HG02870 (cell line): Measurements from ENCODE around the gene TLCD3B.

Experiments used
- ATAC-seq: cut with Tn5 transposase; IDR thresholded peaks from one replicate; pipeline ENCODE4 v1.9.1; 2021; ENCODE audit warnings: mild to moderate bottlenecking, moderate library complexity; ENCODE audit not compliant: unreplicated experiment

Gene TLCD3B

GRCh38 chr16:29991571-29991904 lies 39.5 kb downstream of the TLCD3B start:
- ATAC-seq, result no peak

GRCh38 chr16:29990883-29991570 lies 40.0 kb downstream of the TLCD3B start:
- ATAC-seq, result no peak

GRCh38 chr16:29990034-29990433 lies 41.0 kb downstream of the TLCD3B start:
- ATAC-seq, result no peak

- no peak for ATAC-seq
These were observed 41.8 kb downstream of the TLCD3B start for GRCh38 chr16:29989111-29989858.

- no peak for ATAC-seq
These were observed 42.6 kb downstream of the TLCD3B start for GRCh38 chr16:29988346-29989075.

GRCh38 chr16:29987371-29988085 lies 43.5 kb downstream of the TLCD3B start:
- no peak for ATAC-seq

GRCh38 chr16:29986931-29987330 lies 44.1 kb downstream of the TLCD3B start:
- no peak for ATAC-seq

GRCh38 chr16:29986231-29986630 lies 44.8 kb downstream of the TLCD3B start:
- no peak for ATAC-seq

GRCh38 chr16:29985271-29985811 lies 45.7 kb downstream of the TLCD3B start:
- ATAC-seq, result no peak

- ATAC-seq, result no peak
These were observed 46.3 kb downstream of the TLCD3B start for GRCh38 chr16:29984764-29985147.

- no peak for ATAC-seq
These were observed 46.8 kb downstream of the TLCD3B start for GRCh38 chr16:29984137-29984763.

GRCh38 chr16:29983420-29984136 lies 47.5 kb downstream of the TLCD3B start:
- ATAC-seq, result no peak

- no peak for ATAC-seq
These were observed 48.3 kb downstream of the TLCD3B start for GRCh38 chr16:29982560-29983419.

GRCh38 chr16:29978564-29979270 lies 52.4 kb downstream of the TLCD3B start:
- no peak for ATAC-seq

- no peak for ATAC-seq
These were observed 53.0 kb downstream of the TLCD3B start for GRCh38 chr16:29978081-29978480.

- no peak for ATAC-seq
These were observed 53.8 kb downstream of the TLCD3B start for GRCh38 chr16:29977063-29977825.

GRCh38 chr16:29975811-29976511 lies 55.1 kb downstream of the TLCD3B start:
- no peak for ATAC-seq
